CD4-positive, alpha-beta T cell (primary cell): ENCODE results near the gene CRYBG1. TPM values are rescaled to one million over a fixed set of nuclear protein-coding genes. Genes with fewer than 3 reads are reported as not detected.

Experiments used
- ATAC-seq: fragments of 200-7000 bp; cut with Tn5 transposase; one replicate; pipeline ENCODE4 v1.10.0; 2022; ENCODE audit warnings: mild to moderate bottlenecking; ENCODE audit not compliant: poor library complexity
- CTCF ChIA-PET: fragments of 350-600 bp; sonication (Branson Sonifier 250); formaldehyde crosslinking; loops from one replicate; lab custom pipeline; 2021; ENCODE audit warnings: antibody characterized with exemption, inconsistent platforms; lab: Charles Lee
- POLR2A ChIA-PET: fragments of 350-600 bp; sonication (Branson Sonifier 250); formaldehyde crosslinking; loops from one replicate; lab custom pipeline; 2021; ENCODE audit warnings: antibody characterized with exemption, inconsistent platforms; lab: Charles Lee
- DNase-seq, 14 experiments: peaks; one replicate each; pipeline ENCODE4 v3.0.0-alpha.2; 2013 to 2020; ENCODE audit warnings: mixed read lengths in 2 of 14
- H3K27ac ChIP-seq, 2 donors: one replicate each; pipeline versions ENCODE4 v1.5.1 to v1.7.0; 2013; ENCODE audit warnings: low read length in 2 of 2, low read depth in 1 of 2, mild to moderate bottlenecking in 1 of 2
- H3K27me3 ChIP-seq, 2 experiments: 1 replicate in 1 of 2; 2 replicates in 1 of 2; pipeline versions ENCODE4 v1.6.1 to v1.7.0; 2013; ENCODE audit warnings: low read length in 2 of 2, control low read depth in 1 of 2, mild to moderate bottlenecking in 1 of 2, moderate library complexity in 1 of 2; ENCODE audit not compliant: insufficient read depth in 2 of 2, control insufficient read depth in 1 of 2
- H3K36me3 ChIP-seq: one replicate; pipeline ENCODE4 v1.6.1; 2013; ENCODE audit warnings: low read length, control low read depth; ENCODE audit not compliant: insufficient read depth
- H3K4me1 ChIP-seq: one replicate; pipeline ENCODE4 v1.6.1; 2013; ENCODE audit warnings: low read length, control low read depth; ENCODE audit not compliant: insufficient read depth
- H3K4me3 ChIP-seq: one replicate; pipeline ENCODE4 v1.5.1; 2013; ENCODE audit warnings: mild to moderate bottlenecking, low read length, moderate library complexity
- H3K9me3 ChIP-seq, 2 experiments: 1 replicate in 1 of 2; 2 replicates in 1 of 2; pipeline versions ENCODE4 v1.6.1 to v1.7.0; 2013; ENCODE audit warnings: low read length in 2 of 2, mild to moderate bottlenecking in 2 of 2, control low read depth in 1 of 2, moderate library complexity in 1 of 2; ENCODE audit not compliant: control insufficient read depth in 1 of 2, insufficient read depth in 1 of 2
- H3K27ac Mint-ChIP-seq: one replicate; pipeline ENCODE4 v1.8.0; 2020; ENCODE audit warnings: mixed read lengths
- H3K27me3 Mint-ChIP-seq: one replicate; pipeline ENCODE4 v1.8.0; 2021; ENCODE audit warnings: mixed read lengths
- H3K36me3 Mint-ChIP-seq: one replicate; pipeline ENCODE4 v1.8.0; 2021; ENCODE audit warnings: low read depth, mixed read lengths
- H3K4me1 Mint-ChIP-seq: one replicate; pipeline ENCODE4 v1.8.0; 2021; ENCODE audit warnings: low read depth, mixed read lengths
- H3K4me3 Mint-ChIP-seq: one replicate; pipeline ENCODE4 v1.8.0; 2020; ENCODE audit warnings: mild to moderate bottlenecking, mixed read lengths
- H3K9me3 Mint-ChIP-seq: one replicate; pipeline ENCODE4 v1.8.0; 2020; ENCODE audit warnings: mixed read lengths
- intact Hi-C, 2 experiments: fragments of 100-400 bp; cut with DNase I in 1 of 2; cut with micrococcal nuclease in 1 of 2; formaldehyde crosslinking; loops; one replicate each; pipeline versions ENCODE4 v1.15.1 to v1.9.0; 2023 to 2025; cut with DNase I, micrococcal nuclease
- total RNA-seq, 174 experiments: library from RNA in 2 of 174; stranded (reverse) in 2 of 174; gene quantifications; one replicate each; pipeline ENCODE4 v1.2.3 and lab custom pipeline; 2021 to 2026
- TF ChIP-seq, protein P1 (sequence below): fragments of 200-600 bp; IDR thresholded peaks from one replicate; pipeline ENCODE4 v1.8.0; 2022; ENCODE audit warnings: antibody characterized with exemption, mild to moderate bottlenecking

CRYBG1 gene
- total RNA-seq, 2 experiments from 2014 or later, result 58.5 to 59.4 TPM

DNA sequence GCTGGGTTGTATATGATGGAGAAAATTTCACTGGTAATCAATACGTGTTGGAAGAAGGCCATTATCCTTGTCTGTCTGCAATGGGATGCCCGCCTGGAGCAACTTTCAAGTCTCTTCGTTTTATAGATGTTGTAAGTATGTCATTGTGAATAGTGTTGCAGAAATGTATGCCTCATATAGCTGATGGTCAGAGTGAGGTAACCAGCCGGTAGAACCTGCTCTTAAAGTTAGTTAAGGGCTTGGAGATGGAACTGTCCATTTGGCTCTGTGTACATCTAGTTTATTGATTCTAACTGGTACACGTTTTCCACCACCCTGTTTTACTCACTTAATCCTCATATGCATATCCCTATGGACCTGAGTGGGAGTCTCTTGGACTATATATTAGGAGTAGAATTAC, 195.2 kb downstream of the CRYBG1 start:
- intact Hi-C loops, result loop anchor here (1.0 to 2.0 kb wide), 3 partner anchors 43 to 109 kb away; no protein-coding TSS in a partner anchor
- H3K27ac ChIP-seq, result no peak overlapping the region
- no peaks in the 10 kb centered on the region for H3K4me1 Mint-ChIP-seq
- no peak for ATAC-seq
- peaks cover 94% of the 10 kb centered on the region for H3K36me3 Mint-ChIP-seq
- H3K9me3 Mint-ChIP-seq, result no peaks in the 10 kb centered on the region
- H3K9me3 ChIP-seq, result no peaks in the 10 kb centered on the region
- H3K27me3 ChIP-seq, result no peaks in the 10 kb centered on the region
- no peaks in the 10 kb centered on the region for H3K4me1 ChIP-seq
- no peak overlapping the region for H3K4me3 Mint-ChIP-seq
- H3K36me3 ChIP-seq, result peaks cover 79% of the 10 kb centered on the region
- ChIA-PET CTCF (interaction anchor here (1.8 kb wide), 1 partner anchor 44 kb away, joined by 9 read pairs; no protein-coding TSS in a partner anchor), POLR2A (interaction anchor here (0.6 to 1.9 kb wide), 3 partner anchors 42 to 83 kb away, joined by 3 to 5 read pairs (median 3); no protein-coding TSS in a partner anchor)
- no peaks in the 10 kb centered on the region for H3K27me3 Mint-ChIP-seq
- peak overlapping the region; percentile 13 for H3K27ac Mint-ChIP-seq
- DNase-seq, result no peak
- TF ChIP-seq, protein P1, sequence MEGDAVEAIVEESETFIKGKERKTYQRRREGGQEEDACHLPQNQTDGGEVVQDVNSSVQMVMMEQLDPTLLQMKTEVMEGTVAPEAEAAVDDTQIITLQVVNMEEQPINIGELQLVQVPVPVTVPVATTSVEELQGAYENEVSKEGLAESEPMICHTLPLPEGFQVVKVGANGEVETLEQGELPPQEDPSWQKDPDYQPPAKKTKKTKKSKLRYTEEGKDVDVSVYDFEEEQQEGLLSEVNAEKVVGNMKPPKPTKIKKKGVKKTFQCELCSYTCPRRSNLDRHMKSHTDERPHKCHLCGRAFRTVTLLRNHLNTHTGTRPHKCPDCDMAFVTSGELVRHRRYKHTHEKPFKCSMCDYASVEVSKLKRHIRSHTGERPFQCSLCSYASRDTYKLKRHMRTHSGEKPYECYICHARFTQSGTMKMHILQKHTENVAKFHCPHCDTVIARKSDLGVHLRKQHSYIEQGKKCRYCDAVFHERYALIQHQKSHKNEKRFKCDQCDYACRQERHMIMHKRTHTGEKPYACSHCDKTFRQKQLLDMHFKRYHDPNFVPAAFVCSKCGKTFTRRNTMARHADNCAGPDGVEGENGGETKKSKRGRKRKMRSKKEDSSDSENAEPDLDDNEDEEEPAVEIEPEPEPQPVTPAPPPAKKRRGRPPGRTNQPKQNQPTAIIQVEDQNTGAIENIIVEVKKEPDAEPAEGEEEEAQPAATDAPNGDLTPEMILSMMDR, result no peak
- no peak overlapping the region for H3K4me3 ChIP-seq

DNA sequence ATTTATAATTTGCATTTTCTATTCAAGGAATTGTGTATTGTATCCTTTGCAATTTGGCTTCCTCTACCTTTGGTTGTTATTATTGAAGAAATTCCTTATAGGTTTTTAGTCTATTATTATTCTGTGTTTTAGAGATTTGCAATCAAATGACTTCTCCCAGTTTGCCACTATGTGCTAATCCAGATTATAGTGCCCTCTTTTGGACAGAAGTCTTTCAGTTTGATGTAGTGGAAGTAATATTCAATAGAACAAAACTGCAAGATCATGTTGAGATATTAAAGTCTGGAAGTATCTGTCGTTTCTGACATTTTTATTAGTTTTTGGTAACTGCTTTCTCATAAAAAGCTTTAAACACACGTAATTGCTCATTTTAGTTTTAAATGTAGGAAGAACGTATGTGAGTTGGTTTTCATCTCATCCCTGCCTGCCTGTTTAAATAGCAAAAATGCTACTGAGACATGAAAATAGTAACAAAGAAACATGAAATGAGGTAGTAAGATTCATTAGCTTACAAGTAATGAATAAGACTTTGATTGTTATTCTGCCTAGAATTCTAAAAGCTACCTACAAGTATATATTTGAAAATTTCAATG, 195.9 kb downstream of the CRYBG1 start:
- peaks cover 94% of the 10 kb centered on the region for H3K36me3 Mint-ChIP-seq
- TF ChIP-seq, protein P1, result peak; percentile 75

DNA sequence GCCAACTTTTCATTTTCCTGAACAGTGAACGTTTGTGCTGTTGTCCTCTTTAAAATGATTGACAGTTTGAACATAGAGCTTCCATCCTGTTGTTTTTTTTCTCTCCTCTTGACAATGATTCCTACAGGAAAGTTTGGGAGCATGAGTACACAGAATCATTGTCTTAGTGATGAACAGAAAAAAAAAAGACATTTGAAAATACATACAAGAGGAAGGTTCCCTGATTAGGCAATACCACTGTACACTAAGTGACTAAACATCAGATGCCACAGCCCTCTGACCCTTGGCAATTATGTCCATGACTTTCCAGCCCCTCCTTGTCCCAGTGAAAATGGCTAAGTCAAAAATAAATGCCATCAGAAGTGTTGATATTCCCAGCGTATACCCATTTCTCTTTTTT, 197.3 kb downstream of the CRYBG1 start:
- Histone ChIP-seq H3K9me3 (no peaks in the 10 kb centered on the region), H3K4me3 (no peak overlapping the region), H3K36me3 (peaks cover 84% of the 10 kb centered on the region), H3K27ac (no peak overlapping the region), H3K27me3 (no peaks in the 10 kb centered on the region), H3K4me1 (no peaks in the 10 kb centered on the region)
- Mint-ChIP-seq H3K27me3 (no peaks in the 10 kb centered on the region), H3K27ac (no peak overlapping the region), H3K4me1 (no peaks in the 10 kb centered on the region), H3K4me3 (no peak overlapping the region), H3K9me3 (no peaks in the 10 kb centered on the region), H3K36me3 (peaks cover 96% of the 10 kb centered on the region)
- ATAC-seq (no peak), DNase-seq (no peak)
- ChIA-PET CTCF (interaction anchor here (0.9 to 1.6 kb wide), 3 partner anchors 9 to 112 kb away, joined by 3 to 6 read pairs (median 3); no protein-coding TSS in a partner anchor), POLR2A (interaction anchor here (2.2 kb wide), 1 partner anchor 45 kb away, joined by 14 read pairs; no protein-coding TSS in a partner anchor)
- TF ChIP-seq, protein P1, result no peak
- intact Hi-C loops, result loop anchor here in 1 of 2 experiments (2.0 kb wide), 1 partner anchor 111 kb away; no protein-coding TSS in a partner anchor

More for the DNA sequence above, 195.9 kb downstream of the CRYBG1 start:
- ATAC-seq, result peak; percentile 58
- no peaks in the 10 kb centered on the region for H3K27me3 Mint-ChIP-seq
- no peaks in the 10 kb centered on the region for H3K9me3 Mint-ChIP-seq
- Histone ChIP-seq H3K36me3 (peaks cover 79% of the 10 kb centered on the region), H3K27me3 (no peaks in the 10 kb centered on the region), H3K9me3 (no peaks in the 10 kb centered on the region), H3K4me3 (no peak overlapping the region), H3K4me1 (no peaks in the 10 kb centered on the region), H3K27ac (no peak overlapping the region)
- intact Hi-C loops, result loop anchor here (1.0 to 2.0 kb wide), 3 partner anchors 44 to 110 kb away; no protein-coding TSS in a partner anchor
- no peak overlapping the region for H3K27ac Mint-ChIP-seq
- CTCF ChIA-PET, result interaction anchor here (1.0 to 1.8 kb wide), 3 partner anchors 22 to 46 kb away, joined by 4 to 9 read pairs (median 5); no protein-coding TSS in a partner anchor
- H3K4me3 Mint-ChIP-seq, result no peak overlapping the region
- DNase-seq, result peak in 3 of 14 experiments; percentile 63 to 68 (median 64)
- no peaks in the 10 kb centered on the region for H3K4me1 Mint-ChIP-seq
- POLR2A ChIA-PET, result interaction anchor here (0.6 to 2.2 kb wide), 4 partner anchors 9 to 84 kb away, joined by 3 to 14 read pairs (median 4); no protein-coding TSS in a partner anchor
